HG02798 (cell line): Measurements from ENCODE around the gene ENG.
A peak's percentile ranks its signal among the peaks of the same experiment; 100 is the strongest.
"Not testable (repeated sequence)": the region's sequence is repeated elsewhere in the genome, so short reads cannot be mapped to it uniquely, and the experiment has no call there.

Experiments used
- ATAC-seq: cut with Tn5 transposase; IDR thresholded peaks from one replicate; pipeline ENCODE4 v1.9.1; 2021; ENCODE audit warnings: mild to moderate bottlenecking; ENCODE audit not compliant: unreplicated experiment, poor library complexity

The ENG gene

DNA sequence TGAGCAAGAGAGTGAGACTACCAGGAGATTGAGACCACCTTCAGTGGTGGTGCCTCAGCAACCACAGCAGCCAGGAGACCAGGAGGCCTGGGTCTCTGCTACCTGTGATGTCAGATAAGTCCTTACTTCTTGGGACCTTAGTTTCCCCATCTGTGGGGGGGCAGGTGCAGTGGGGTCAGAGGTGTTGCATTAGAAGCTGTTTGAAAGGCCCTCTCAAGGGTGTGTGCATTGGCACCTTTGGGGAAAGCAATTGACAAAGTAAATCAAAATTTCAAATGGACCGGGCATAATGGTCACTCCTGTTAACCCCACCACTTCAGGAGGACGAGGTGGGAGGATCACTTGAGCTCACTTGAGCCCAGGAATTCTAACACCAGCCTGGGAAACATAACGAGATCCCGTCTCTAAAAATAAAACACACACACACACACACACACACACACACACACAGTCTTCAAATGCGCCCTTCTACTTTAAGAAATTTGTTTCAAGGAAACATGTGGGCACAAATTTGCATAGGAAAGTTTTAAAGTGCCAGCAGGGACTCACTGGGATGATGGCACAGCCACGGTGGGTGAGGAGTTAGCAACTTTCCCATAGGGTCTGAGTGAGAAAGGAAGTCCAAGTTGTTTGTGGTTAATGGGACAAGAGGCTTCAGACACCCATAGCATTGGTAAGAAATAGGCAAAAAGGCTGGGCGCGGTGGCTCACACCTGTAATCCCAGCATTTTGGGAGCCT is 24.4 kb upstream of the ENG start:
- no peak for ATAC-seq

GRCh38 chr9:127878001-127878651 is 23.7 kb upstream of the ENG start:
- no peak for ATAC-seq

DNA sequence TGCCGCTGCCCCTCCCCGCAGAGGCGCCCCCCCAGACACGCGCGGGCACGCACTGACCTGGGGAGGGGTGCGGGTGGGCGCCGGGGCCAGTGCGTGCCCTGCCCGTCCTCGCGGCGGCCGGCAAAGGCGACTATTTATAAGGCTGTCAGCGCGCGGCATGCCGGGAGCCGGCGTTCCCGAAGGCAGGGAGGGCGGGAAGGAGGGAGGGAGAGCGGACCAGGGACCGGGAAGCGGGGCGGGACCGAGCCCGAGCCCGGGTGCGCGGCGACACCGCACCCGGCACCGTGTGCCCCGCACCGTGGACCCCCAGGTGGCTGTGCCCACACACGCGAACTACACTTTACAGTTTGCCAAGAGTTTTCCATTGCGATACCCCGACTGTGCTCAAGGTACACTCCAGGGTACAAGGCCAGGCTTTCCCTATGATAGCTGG is 23.1 kb upstream of the ENG start, which contains the start of gene AK1:
Gene AK1 (minus strand): TSS at position 110 of the 433 bp plus-strand sequence. CDS start 3,058 bp downstream, outside the sequence.
- no peak for ATAC-seq

GRCh38 chr9:127876764-127877562 is 22.5 kb upstream of the ENG start:
- ATAC-seq, result no peak

- ATAC-seq, result no peak
These were observed 21.7 kb upstream of the ENG start for GRCh38 chr9:127876026-127876763.

GRCh38 chr9:127875306-127875966 is 21.0 kb upstream of the ENG start:
- no peak for ATAC-seq

GRCh38 chr9:127874301-127875221 is 20.1 kb upstream of the ENG start:
- no peak for ATAC-seq

DNA sequence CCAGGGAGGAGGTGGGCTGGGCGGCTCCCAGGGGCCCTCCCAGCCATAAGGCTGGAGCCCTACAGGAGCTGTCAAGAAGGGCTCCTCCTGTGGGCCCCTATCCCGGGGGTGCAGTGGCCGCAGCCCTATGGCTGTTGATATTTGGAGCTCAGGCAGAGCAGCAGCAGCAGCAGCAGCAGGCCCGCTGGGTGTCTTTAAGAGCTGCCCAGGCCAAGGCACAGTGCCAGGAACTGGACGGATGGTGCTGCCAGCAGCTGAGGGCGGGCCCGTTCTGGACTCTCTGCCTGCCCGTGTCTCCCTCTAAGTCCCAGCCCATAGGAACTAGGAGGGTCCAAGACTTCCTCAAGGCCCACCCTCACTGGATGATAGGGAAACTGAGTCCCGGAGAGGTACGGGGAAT is 19.4 kb upstream of the ENG start:
- ATAC-seq, result no peak

GRCh38 chr9:127873223-127873691 is 18.8 kb upstream of the ENG start:
- ATAC-seq, result no peak

DNA sequence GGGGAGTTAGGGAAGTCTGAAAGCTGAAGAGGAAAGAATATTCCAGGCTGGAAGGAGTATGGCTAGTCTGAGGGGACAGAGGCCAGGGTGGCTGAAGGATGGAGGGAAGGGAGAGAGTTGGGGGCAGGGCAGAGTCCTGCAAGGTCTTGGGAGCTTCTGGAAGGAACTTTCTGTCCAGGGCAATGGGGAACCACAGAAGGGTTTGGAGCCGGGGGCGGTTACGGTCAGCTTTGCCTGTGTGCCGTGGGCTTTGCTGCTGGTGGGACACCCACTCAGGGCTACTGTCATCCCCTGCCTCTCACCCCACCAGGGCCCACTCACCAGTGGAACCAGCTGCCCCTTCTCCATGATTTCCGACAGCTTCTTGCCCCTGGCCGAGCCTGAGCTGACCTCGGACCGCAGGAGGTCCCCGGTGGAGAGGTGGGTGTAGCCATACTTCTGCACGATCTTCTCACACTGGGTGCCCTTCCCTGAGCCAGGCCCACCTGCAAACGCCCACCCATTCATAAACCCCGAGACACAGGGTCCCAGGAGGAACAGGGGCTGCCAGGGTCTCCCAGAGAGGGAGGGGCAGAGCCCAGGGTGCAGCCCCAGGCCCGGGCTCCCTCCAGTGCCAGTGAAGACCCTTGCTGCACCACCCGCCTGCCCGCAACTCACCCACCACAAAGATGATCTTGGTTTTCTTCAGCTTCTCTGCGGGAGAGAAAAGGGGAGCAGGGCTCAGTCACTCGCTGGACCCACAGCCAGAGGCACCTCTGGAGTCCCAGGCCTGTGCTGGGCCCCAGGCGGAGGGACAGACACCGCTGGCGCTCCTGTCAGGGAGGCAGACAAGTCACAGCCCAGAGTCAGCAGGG is 18.1 kb upstream of the ENG start:
- ATAC-seq, result no peak

DNA sequence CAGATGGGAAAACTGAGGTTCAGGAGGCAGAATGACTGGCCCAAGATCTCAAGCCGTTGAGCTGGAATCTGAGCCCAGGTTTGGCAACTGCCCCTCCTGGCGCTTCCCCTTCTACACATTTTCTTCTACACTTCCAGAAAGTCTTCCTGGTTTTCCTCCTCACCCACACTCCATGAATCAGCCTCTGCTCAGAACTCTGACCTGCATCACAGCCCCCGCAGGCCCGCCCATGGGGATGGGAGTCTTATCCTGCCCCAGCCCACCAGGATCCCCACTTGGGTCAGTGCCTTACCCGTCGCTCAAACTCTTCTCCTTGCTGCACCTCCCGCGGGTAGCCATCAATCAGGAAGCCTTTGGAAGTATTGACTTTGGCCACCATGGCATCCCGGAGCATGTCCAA is 17.1 kb upstream of the ENG start:
- ATAC-seq, result no peak

- no peak for ATAC-seq
These were observed 16.4 kb upstream of the ENG start for GRCh38 chr9:127870887-127871286.

DNA sequence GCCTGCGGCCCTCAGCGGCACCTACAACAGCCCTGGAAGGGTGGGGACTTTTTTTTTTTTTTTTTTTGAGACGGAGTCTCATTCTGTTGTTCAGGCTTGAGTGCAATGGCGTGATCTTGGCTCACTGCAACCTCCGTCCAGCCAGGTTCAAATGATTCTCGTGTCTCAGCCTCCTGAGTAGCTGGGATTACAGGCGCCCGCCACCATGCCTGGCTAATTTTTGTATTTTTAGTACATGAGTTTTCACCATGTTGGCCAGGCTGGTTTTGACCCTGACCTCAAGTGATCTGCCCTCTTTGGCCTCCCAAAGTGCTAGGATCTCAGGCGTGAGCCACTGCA is 15.7 kb upstream of the ENG start:
- ATAC-seq, result not testable (repeated sequence)

DNA sequence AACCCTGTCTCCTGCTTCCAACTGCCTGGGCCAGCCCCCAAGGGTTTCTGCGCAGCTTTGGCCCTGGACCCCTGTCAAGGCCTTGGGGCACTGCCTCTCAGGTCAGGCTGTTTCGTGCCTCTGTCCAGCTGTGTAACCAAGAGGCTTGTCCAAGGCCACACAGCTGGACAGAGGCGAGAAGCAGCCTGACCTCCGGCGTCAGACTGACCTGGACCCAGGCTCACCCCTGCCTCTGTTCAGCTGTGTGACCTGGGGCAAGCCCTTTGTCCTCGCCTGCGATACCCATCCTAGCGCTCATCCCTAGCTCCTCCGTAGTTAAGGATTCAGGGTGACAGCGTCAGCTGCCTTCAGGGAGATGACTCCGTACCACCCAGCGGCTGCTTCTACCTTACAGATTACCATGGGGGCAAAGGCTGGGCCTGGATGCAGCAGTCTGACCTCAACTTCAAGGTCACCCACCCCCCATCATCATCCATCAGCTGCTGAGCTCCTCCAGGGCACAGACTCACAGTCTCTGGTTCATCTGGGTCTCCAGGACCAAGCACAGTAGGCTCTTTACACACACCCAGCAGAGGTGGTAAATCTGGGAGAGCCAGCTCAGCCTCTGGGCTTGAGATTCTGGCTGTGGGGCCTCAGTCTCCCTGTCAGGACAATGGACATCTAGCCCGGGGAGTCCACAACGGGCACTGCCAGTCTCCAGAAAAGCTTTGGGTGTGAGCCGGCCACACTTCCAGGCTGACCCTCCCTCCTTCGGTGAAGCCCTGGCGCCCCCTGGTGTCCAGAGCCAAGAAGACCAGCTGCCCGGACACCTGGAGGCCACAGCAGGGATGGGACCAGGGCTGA is 15.1 kb upstream of the ENG start:
- peak; percentile 56 for ATAC-seq

GRCh38 chr9:127868278-127868902 is 13.9 kb upstream of the ENG start:
- no peak for ATAC-seq
